ENCODE data around the gene SLC4A1.

SLC4A1 gene

GRCh38 chr17:44283344-44284023 is 15.5 kb upstream of the SLC4A1 start:
- no peak for DNase-seq

- DNase-seq, result no peak
Measured at GRCh38 chr17:44282264-44282663, 14.3 kb upstream of the SLC4A1 start.

DNA sequence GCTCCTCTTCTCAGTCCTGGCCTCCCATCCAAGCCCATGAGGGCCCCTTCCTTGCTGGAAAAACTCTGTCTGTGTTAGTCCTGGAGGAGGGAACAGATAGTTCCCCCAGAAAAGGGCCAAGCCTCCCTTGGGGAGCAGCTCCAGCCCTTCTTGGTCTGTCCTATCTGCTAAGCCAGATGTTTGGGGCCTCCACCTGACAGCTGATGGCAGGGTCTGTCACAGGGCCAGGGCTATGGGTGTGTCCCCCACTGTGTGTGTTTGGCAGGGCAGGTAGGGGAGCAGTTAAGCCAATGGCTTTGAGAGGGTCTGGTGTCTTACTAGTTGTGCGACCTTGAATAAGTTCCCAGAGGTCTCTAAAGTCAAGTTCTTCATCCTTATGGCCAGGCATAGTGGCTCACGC is 13.6 kb upstream of the SLC4A1 start:
- no peak for DNase-seq

DNA sequence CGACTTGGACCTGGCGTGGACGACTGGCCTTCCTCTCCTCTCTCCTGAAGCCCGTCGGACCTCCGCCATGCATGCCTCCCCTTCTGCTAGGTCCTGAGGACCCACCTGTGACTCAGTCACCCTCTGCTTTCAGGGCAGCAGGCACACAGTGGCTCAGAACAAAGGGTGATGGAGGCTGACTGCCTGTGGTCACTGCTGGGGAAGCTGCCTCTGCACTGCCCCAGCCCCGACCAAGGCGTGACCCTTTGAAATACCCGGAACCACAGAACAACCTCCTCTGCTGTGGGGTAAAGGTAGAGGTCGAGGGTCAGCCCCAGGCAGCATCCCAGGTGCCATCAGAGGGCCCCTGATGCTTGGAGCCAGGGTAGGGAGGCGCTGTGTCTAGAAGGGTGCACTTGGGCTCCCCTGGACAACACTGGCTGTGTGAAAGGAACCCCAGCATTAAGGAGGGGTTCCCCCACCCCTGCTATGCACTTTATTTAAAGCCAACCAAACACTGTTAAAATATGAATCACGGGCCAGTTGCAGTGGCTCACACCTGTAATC is 12.5 kb upstream of the SLC4A1 start:
- no peak for DNase-seq

DNA sequence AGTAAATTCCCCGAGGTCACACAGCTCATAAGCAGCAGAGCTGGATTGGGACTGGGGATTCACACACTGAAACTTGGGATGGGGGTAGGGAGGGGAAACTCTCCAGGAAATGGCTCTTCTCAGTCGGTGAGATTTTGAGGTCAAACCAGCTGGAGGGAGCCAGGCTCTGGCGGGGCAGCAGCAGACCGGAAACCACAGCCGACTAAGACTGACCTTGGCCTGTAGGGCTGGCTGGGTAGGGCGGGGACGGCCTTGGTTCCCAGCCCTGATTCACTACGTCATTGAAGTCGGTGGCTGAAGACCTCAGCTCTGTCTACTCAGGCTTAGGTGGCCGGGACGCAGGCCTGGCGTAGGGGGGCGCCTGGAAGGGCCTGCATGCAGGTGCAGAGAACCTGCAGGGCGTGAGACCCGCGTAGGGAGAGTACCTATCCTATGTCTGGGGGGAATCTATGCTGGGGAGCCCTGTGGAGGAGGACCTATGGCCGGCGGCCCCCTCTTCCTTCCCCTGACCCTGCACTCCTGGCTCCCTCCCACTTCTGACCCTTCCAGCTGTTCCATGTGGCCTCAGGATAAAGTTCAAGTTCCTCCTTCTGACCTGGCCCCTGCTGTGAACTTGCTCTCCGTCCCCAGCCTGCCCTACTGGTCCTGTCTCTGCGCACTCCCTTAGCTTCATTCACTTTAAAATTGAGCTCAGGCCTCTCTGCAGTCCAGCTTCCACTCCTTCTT is 11.9 kb upstream of the SLC4A1 start:
- peak; percentile 42 for DNase-seq

GRCh38 chr17:44279346-44279665 is 11.4 kb upstream of the SLC4A1 start:
- DNase-seq, result no peak

- no peak for DNase-seq
Measured at GRCh38 chr17:44277976-44278375, 10.0 kb upstream of the SLC4A1 start.

- DNase-seq, result no peak
Measured at GRCh38 chr17:44273607-44274006, 5.7 kb upstream of the SLC4A1 start.

- DNase-seq, result no peak
Measured at GRCh38 chr17:44272954-44273353, 5.0 kb upstream of the SLC4A1 start.

DNA sequence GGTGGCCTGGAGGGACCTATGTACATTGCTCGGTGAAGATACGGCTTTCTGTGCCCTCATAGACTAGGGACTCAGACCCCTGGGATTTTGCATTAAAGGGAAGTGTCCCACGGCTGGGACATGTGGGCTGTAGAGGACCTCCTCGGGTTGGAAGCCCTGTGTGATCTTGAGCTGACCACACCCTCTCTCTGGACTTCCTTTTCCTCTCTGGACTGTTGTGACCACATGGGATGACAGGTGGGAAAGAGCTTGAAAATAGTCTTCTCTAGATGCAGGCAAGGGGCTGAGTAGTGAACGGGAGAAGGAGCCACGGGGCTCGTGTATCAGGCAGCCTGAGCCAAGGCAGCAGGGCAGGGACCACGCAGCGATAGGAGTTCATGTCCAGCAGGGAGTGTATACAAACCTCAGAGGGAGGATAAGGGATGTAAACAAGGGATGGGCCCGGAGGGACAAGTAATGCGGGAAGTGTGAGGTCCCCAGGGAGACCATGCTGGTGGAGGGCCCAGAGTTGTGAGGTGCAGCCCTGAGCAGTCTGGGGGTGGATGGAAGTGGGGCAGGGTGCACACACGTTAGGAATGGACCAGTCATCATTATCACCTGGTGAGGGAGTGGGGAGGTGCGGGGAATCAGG is 4.5 kb upstream of the SLC4A1 start:
- no peak for DNase-seq

- DNase-seq, result no peak
Measured at GRCh38 chr17:44269535-44270240, 1.8 kb upstream of the SLC4A1 start.

- no peak for DNase-seq
Measured at GRCh38 chr17:44268709-44269534, 987 bp upstream of the SLC4A1 start.

DNA sequence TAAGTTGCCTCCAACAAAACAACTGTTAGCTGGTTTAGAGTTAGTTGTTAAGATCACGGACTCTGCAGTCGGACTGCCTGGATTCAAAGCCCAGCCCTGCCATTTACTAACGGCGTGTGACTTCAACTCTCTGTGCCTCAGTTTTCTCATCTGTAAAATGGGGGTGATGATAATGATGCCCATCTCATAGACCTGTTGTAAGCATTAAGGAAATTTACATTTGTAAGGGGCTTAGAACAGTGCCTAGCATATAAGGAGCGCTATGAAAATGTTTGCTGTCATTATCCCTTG is 825 bp downstream of the SLC4A1 start:
- DNase-seq, result no peak

DNA sequence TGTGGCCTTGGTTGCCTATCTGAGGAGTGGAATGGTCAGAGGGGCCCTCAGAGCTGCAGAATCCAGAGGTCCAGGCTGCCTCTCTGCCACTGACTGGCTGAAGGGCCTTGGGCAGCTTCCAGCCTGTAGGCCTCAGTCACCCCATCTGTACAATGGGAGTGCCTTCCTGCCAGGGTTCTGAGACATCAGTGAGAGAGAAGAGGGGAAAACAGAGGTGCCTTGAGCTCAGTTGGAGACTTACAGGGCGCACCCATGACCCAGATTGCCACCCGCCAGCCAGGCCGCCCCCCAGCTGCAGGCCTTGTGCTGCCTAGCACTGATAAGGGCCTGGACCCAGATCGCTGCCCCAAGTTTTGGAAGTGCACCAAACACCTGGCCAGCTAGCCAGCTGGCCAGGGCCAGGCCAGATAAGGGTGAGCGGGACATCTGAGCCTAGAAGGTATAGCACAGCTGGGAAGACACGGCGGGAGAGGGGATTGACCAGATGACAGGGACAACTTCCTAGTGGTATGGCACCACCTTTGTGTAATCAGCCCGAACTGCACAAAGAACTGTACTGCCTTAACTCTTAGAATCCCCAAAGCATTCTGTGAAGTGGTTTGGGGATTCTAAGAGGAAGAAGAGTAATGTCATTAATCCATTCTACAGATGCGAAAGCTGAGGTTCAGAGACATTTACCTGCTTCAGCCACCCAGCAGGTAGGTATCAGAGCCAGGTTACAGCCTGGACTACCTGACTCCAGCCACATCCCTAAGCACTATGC is 1.4 kb downstream of the SLC4A1 start:
- no peak for DNase-seq

DNA sequence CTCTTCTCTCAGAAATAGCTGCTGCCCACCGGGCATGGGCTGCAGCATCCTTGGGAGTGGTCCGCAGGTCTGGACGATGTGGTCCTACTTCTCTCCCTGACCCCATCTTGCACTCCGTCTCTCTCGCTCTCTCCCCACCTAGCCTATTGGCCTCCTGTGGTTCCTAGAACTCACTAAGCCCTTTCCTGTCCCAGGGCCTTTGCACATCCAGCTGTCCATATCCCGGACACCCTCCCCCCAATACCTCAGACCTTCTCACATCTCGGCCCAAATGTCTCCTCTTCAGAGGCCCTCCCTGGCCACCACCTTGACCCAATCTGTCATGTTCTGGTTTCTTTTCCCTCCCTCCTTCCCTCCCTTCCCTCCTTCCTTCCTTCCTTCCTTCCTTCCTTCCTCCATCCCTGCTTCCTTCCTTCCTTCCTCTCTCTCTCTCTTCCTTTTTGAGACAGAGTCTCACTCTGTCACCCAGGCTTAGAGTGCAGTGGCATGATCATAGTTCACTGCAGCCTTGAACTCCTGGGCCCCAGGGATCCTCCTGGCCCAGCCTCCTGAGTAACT is 4.5 kb downstream of the SLC4A1 start:
- DNase-seq, result no peak

GRCh38 chr17:44262654-44263225 is 5.2 kb downstream of the SLC4A1 start:
- no peak for DNase-seq

DNA sequence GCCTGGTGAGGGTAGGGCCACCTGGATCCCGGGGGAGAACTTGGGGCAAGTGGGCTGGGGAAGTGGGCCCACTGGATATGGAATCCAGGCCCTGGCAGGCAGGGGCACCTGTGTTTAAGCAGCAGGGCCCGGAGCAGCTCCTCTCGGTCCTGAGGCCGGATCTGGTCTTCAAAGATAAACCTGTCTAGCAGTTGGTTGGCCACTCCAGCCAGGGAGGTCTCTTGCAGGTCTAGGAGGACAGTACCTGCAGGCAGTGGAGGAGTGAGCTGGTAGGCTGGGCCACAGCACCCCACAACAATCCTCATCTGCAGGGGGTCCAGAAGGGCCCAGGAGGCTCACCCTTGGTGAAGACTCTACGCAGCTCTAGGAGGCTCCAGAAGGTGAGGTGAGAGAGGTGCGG is 7.6 kb downstream of the SLC4A1 start:
- no peak for DNase-seq

- no peak for DNase-seq
Measured at GRCh38 chr17:44258811-44259351, 9.1 kb downstream of the SLC4A1 start.

DNA sequence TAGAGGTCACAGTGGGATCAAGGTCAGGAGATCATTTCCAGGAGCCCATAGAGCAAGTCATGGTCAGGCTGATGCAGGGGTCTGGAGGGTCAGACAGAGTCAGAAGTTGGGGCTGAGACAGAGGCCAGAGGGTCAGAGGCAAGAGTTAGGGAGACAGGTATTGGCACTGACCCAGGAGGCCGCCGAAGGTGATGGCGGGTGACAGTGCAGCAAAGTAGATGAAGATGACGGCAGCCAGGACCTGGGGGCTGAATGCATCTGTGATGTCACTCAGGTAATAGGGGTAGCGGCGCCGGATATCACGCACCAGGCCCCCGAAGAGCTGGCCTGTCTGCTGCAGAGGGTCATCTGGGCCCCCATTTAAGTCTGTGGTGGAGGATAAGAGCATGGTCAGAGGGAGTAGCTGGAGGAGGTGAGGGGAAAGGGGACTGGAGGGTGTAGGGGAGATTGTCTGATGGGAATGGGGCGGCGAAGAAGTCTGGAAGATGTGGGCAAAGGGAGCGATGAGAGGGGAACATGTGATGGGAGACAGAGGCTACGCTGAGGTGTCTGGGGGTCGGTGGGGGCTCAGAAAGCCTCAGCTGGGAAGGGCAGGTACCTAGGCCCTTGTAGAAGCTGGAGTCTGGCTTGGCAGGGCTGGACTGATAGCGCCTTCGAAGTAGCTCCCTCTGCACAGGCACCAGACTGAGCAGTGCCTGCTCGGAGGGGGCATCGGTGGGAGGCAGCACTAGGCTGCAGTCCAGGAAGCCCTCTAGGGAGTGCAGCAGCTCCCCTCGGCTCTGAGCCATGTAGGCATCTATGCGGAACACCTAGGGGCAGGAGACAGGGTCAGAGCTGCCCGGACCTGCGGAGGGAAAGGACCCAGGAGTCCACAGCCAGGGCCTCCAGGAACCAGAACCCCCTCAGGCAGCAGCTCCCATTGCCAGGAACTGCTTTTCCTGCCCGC is 9.8 kb downstream of the SLC4A1 start:
- DNase-seq, result no peak

DNA sequence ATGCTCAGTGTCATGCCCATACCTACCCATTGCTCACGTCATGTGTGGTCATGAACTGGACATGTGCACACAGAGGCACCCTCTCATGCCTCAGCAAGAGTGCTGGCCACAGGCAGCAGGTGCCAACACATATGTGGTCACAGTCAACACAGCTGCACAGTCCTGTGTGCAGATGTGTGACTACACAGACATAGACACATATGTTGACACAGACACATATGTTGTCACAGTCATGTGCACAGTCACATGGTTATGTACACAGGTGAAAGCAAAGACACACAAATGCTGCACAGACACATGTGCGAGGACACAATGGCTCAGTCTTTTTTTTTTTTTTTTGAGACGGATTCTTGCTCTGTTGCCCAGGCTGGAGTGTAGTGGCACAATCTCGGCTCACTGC is 11.3 kb downstream of the SLC4A1 start:
- DNase-seq, result no peak
